Lung (tissue), 12 donors: ENCODE data around the gene SARDH. TPM values are rescaled to one million over a fixed set of nuclear protein-coding genes. Genes with fewer than 3 reads are reported as not detected.
A peak's percentile ranks its signal among the peaks of the same experiment; 100 is the strongest.

Experiments used
- ATAC-seq: fragments of 200-7000 bp; cut with Tn5 transposase; one replicate; pipeline ENCODE4 v1.9.1; 2020; ENCODE audit warnings: moderate number of reproducible peaks; ENCODE audit not compliant: insufficient read depth, low FRiP score
- DNase-seq, 3 donors: peaks; one replicate each; pipeline ENCODE4 v3.0.0-alpha.2; 2013 to 2017
- H3K27ac ChIP-seq, 2 donors: one replicate each; pipeline ENCODE4 v1.5.1; 2013; ENCODE audit warnings: mild to moderate bottlenecking in 2 of 2, moderate library complexity in 2 of 2, control low read depth in 1 of 2, inconsistent platforms in 1 of 2, low read depth in 1 of 2, low read length in 1 of 2
- H3K27me3 ChIP-seq, 3 donors: one replicate each; pipeline ENCODE4 v1.5.1; 2013; ENCODE audit warnings: low read length in 2 of 3; ENCODE audit not compliant: control insufficient read depth in 3 of 3, insufficient read depth in 3 of 3
- H3K36me3 ChIP-seq, 4 donors: one replicate each; pipeline ENCODE4 v1.5.1; 2013; ENCODE audit warnings: low read length in 4 of 4, mild to moderate bottlenecking in 1 of 4, moderate library complexity in 1 of 4; ENCODE audit not compliant: control insufficient read depth in 4 of 4, insufficient read depth in 4 of 4
- H3K4me1 ChIP-seq, 5 donors: one replicate each; pipeline ENCODE4 v1.5.1; 2013; ENCODE audit warnings: low read length in 5 of 5, mild to moderate bottlenecking in 2 of 5, moderate library complexity in 1 of 5; ENCODE audit not compliant: control insufficient read depth in 5 of 5, insufficient read depth in 5 of 5
- H3K4me3 ChIP-seq: one replicate; pipeline ENCODE4 v1.5.1; 2013; ENCODE audit warnings: mild to moderate bottlenecking, control low read depth, moderate library complexity
- H3K9ac ChIP-seq, 2 donors: one replicate each; pipeline ENCODE4 v1.5.1; 2013; ENCODE audit warnings: low read length in 2 of 2, control low read depth in 1 of 2; ENCODE audit not compliant: insufficient read depth in 1 of 2
- H3K9me3 ChIP-seq, 4 donors: one replicate each; pipeline ENCODE4 v1.5.1; 2013; ENCODE audit warnings: low read length in 3 of 4, mild to moderate bottlenecking in 1 of 4, moderate library complexity in 1 of 4; ENCODE audit not compliant: control insufficient read depth in 4 of 4, insufficient read depth in 3 of 4
- CTCF ChIP-seq: IDR thresholded peaks from 2 replicates; pipeline ENCODE4 v1.5.1; 2012; ENCODE audit warnings: mild to moderate bottlenecking; ENCODE audit errors: control extremely low read depth, extremely low read depth
- WGBS, 2 donors: extraction: QIAGEN DNeasy Blood & Tissue Kit; methylation state at CpG; one replicate each; pipeline ENCODE4 v1.1.7; 2013; 5-methylcytosine and 5-hydroxymethylcytosine counted together
- polyA plus RNA-seq, 2 donors: library from polyadenylated mRNA; stranded (reverse); fragments of 200-250 nt; gene quantifications; one replicate each; pipeline ENCODE4 v1.2.1, GENCODE V29; 2013
- total RNA-seq, 2 donors: library from RNA; depleted of rRNA in 1 of 2; stranded (reverse); fragments of >200 nt in 1 of 2; gene quantifications; one replicate each; pipeline ENCODE4 v1.2.1, GENCODE V29; 2014 to 2021
- donor health status: control.
- donor health status: control.
- donor health status: Bipolar disorder and iron deficiency.
- donor health status: healthy.
- donor health status: DM: yes; HTN: yes; CAD: no.

SARDH gene
- total and polyA plus RNA-seq, 4 donors = 1.8 to 8.4 (median 4.7) TPM

- no peaks in the 10 kb centered on the region for H3K9me3 ChIP-seq
- no peak for TF ChIP-seq CTCF
- H3K36me3 ChIP-seq = no peaks in the 10 kb centered on the region
- ATAC-seq = no peak
- no peak for DNase-seq
- H3K4me3 ChIP-seq = no peak overlapping the region
- H3K4me1 ChIP-seq = no peaks in the 10 kb centered on the region
- 79% methylated on average over 10 of the region's 10 CpGs for WGBS, 2 donors
- H3K27me3 ChIP-seq = no peaks in the 10 kb centered on the region
- H3K27ac ChIP-seq = no peak overlapping the region
- H3K9ac ChIP-seq = no peak overlapping the region
Observed at GRCh38 chr9:133728856-133729616, 9.1 kb downstream of the SARDH start.

GRCh38 chr9:133727876-133728441 is 10.2 kb downstream of the SARDH start:
- TF ChIP-seq CTCF = no peak
- DNase-seq = no peak
- no peaks in the 10 kb centered on the region for H3K4me1 ChIP-seq
- no peaks in the 10 kb centered on the region for H3K9me3 ChIP-seq
- no peak for ATAC-seq
- H3K9ac ChIP-seq = no peak overlapping the region
- WGBS, 2 donors = 89 to 94% methylated on average over 14 to 18 of the region's 18 CpGs
- H3K36me3 ChIP-seq = no peaks in the 10 kb centered on the region
- H3K4me3 ChIP-seq = no peak overlapping the region
- no peak overlapping the region for H3K27ac ChIP-seq
- H3K27me3 ChIP-seq = no peaks in the 10 kb centered on the region

- Histone ChIP-seq H3K9me3 (no peaks in the 10 kb centered on the region), H3K36me3 (no peaks in the 10 kb centered on the region), H3K4me1 (no peaks in the 10 kb centered on the region), H3K9ac (no peak overlapping the region), H3K27ac (no peak overlapping the region), H3K27me3 (no peaks in the 10 kb centered on the region), H3K4me3 (no peak overlapping the region)
- ATAC-seq (no peak), DNase-seq (peak in 1 of 3 donors; percentile 10)
- WGBS, 2 donors = 61 to 69% methylated on average over 10 of the region's 10 CpGs
- no peak for TF ChIP-seq CTCF
Observed at GRCh38 chr9:133727277-133727875, 10.8 kb downstream of the SARDH start.
